ENCODE results near the gene ZNF213.

The ZNF213 gene

GRCh38 chr16:3157229-3158025, 22.6 kb downstream of the ZNF213 start:
- no peak for TF ChIP-seq GATA2 (IDR thresholded peaks at IDR 0.05; ENCODE audit: low read depth, low read length)
- TF ChIP-seq GATA3 (IDR thresholded peaks at IDR 0.05; ENCODE audit: low read depth, low read length) = no peak

GRCh38 chr16:3158026-3158509, 23.2 kb downstream of the ZNF213 start:
- TF ChIP-seq GATA2 (IDR thresholded peaks at IDR 0.05; ENCODE audit: low read depth, low read length) = no peak
- no peak for TF ChIP-seq GATA3 (IDR thresholded peaks at IDR 0.05; ENCODE audit: low read depth, low read length)

- no peak for TF ChIP-seq GATA2 (IDR thresholded peaks at IDR 0.05; ENCODE audit: low read depth, low read length)
- TF ChIP-seq GATA3 (IDR thresholded peaks at IDR 0.05; ENCODE audit: low read depth, low read length) = no peak
Measured at GRCh38 chr16:3158510-3159314, 23.9 kb downstream of the ZNF213 start.

GRCh38 chr16:3161235-3162018, 26.6 kb downstream of the ZNF213 start:
- TF ChIP-seq GATA2 (IDR thresholded peaks at IDR 0.05; ENCODE audit: low read depth, low read length) (no peak), GATA3 (IDR thresholded peaks at IDR 0.05; ENCODE audit: low read depth, low read length) (no peak)

GRCh38 chr16:3164121-3164991, 29.5 kb downstream of the ZNF213 start:
- no peak for TF ChIP-seq GATA3 (IDR thresholded peaks at IDR 0.05; ENCODE audit: low read depth, low read length)
- TF ChIP-seq GATA2 (IDR thresholded peaks at IDR 0.05; ENCODE audit: low read depth, low read length) = no peak

- TF ChIP-seq GATA3 (IDR thresholded peaks at IDR 0.05; ENCODE audit: low read depth, low read length) = no peak
- no peak for TF ChIP-seq GATA2 (IDR thresholded peaks at IDR 0.05; ENCODE audit: low read depth, low read length)
Measured at GRCh38 chr16:3165111-3165822, 30.4 kb downstream of the ZNF213 start.

GRCh38 chr16:3166505-3166886, 31.7 kb downstream of the ZNF213 start:
- TF ChIP-seq GATA2 (IDR thresholded peaks at IDR 0.05; ENCODE audit: low read depth, low read length) = no peak
- no peak for TF ChIP-seq GATA3 (IDR thresholded peaks at IDR 0.05; ENCODE audit: low read depth, low read length)

GRCh38 chr16:3170440-3171180, 35.8 kb downstream of the ZNF213 start:
- TF ChIP-seq GATA3 (IDR thresholded peaks at IDR 0.05; ENCODE audit: low read depth, low read length) = no peak
- no peak for TF ChIP-seq GATA2 (IDR thresholded peaks at IDR 0.05; ENCODE audit: low read depth, low read length)

- TF ChIP-seq GATA3 (IDR thresholded peaks at IDR 0.05; ENCODE audit: low read depth, low read length) = no peak
- no peak for TF ChIP-seq GATA2 (IDR thresholded peaks at IDR 0.05; ENCODE audit: low read depth, low read length)
Measured at GRCh38 chr16:3171181-3171854, 36.5 kb downstream of the ZNF213 start.

GRCh38 chr16:3171855-3172593, 37.2 kb downstream of the ZNF213 start:
- no peak for TF ChIP-seq GATA3 (IDR thresholded peaks at IDR 0.05; ENCODE audit: low read depth, low read length)

All from SH-SY5Y (cell line).